ENCODE data around the gene SASH3.

GRCh38 chrX:129781680-129782495 is 2.1 kb downstream of the SASH3 start:
- TF ChIP-seq CTCF (IDR thresholded peaks at IDR 0.05; ENCODE audit: insufficient read depth, low read depth, low read length): no peak
- TF ChIP-seq EZH2 (IDR thresholded peaks at IDR 0.05; ENCODE audit: insufficient read depth, low read length): no peak
